ENCODE measurements around the gene LHX2.

Gene LHX2

DNA sequence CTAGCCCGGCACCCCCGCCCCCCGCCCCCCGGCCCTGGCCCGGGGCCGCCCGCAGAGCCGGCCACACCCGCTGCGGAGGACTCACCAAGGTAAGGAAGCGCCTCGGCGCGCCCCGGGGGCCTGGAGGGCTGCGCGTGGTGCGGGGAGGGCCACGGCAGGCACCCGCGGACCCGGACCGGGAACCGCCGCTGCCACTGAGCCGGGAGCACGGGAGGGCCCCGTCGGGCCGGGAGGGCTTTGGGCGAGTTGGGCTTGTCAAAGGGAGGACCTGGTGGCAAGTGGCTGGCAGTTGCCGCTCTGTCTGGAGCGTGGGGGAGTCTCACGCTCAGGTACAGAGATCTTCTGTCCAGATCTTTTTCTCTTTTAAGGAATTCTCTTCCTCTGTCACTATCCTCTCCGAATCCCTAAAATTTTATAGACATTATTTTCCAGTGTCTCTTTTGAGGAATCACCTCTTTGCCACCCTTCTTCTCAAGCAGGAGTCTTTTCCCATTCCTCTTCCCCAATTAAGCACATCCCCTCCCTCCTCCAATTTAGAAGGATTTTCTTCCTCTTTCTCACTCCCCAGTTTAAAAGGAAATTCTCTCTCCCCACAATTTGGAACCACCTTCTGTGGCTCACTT lies 11.3 kb upstream of the LHX2 start:
- FAIRE-seq: no peak

DNA sequence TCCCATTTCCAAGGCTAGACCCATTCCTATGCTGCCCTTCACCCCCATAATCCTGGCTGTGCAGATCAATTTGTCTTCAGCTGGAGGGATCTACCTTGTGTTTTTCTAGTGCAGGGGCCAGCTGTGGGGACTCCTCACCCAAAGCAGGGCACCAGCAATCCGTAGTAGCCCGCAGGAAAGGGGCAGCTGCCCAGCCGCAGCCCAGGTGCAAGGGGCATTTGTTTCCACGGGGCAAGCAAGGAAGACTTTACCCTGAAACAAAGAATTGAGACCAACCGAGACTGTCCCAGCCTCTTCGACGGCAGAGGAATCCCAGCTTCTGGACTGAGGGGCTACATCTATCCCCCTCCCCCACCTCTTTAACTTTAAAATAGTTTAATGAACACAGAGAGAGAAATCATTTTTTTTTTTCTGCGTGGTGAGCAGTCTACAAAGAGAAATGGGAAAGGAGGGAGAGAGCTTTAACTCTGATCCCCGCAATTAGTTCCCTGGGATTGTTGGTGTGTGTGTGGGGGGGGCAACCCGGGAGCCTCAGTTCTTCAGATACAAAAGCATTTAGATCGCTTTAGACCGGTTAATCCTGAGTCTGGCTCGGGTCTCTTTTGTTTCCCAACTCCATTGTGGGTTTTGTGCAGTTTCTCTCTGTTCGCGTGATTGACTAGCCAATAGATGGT lies 10.6 kb upstream of the LHX2 start:
- FAIRE-seq: no peak

DNA sequence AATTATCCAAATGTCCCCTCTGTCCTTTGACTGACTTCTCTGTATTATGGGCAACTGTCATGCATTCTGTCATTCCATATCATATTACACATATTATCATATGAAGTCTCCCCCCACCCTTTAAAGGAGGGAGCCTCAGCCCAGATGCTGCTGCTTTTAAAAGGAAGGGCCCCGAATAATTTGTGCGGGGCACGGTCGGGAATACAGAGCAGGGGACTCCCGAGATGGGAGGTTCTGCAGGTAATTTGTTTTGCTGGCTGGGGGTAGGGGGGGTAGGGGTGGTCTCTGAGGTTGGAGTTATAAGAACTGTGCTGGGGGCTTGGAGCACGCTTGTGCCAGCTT lies 10.1 kb upstream of the LHX2 start:
- FAIRE-seq: no peak

DNA sequence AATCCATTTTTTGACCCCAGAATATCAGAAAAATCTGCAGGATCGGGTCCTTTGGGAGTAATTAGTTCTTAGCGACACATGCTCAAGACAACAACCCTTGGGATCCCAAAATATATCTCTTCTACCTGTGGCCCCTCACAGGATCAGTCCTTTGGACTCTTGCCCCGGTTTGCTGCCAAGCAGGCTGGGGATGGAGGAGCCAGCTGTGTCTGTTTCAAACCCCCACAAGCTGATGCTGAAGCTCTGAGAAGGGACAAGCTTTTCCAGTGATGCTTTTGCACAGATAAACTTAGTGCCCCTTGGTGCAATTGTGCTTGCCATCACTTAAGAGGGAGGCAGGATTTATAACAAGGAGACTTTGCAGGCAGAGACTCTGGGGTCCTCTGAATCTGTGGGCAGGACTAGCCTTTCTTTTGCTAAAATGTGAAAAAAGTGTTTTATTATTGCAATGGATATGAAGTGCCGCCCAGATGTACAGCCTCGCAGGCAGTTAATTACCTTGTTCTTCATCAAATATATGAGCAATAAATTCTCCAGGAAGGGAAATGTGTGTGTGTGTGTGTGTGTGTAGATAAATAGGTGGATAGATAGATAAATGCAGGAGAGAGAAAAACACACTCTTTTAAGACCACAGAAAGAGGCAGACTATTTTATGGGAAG lies 9.6 kb upstream of the LHX2 start:
- FAIRE-seq: no peak

DNA sequence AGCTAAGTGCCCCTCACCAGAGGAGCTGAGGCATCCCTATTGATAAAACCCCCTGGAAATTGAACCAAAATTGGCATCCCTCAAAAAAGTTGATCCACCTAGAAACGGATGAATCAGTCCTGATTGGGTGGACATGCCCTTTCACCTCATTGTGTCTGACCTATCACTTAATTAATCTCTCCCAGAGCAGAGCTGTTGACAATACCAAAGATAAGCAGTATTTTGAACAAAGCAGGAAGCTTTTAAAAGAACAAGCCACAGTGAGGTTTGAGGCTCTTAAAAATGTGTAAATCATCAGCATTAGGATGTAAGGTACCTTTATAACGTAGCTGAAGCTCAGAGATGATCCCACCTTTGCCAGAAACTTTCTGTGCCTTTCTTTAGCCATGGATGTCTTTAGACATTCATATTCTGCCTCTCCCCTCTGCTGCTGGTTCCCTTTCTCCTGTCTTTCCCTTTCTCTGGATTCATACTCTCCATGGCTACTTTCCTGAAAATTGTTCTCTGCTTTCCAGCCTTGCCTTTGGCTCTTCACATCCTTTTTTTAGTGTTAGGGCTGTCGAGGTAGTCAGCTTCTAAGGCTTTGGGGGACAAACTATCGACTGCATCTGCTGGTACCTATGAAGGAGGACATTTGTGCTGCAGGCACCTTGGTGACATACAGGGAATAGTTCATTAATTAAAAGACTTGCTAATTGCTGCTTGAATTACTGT lies 7.8 kb upstream of the LHX2 start:
- FAIRE-seq: no peak

DNA sequence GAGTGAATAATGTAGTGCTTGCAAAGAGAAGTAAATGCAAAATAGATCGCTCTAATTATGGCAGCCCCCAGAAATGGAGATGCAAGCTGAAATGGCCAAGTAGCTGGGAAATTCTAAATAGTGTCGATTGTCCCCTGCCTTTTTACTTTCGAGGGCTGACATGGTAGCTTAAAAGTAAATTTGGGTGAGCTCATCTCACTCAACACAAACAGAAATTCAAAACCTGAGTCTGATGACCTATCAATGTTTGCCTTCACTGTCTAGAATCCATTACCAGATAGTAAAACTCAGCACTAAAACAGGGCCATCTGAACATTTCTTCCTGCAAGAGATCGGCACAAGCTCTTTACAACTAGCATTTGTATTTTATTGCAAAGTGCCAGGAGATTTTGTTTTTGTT lies 7.0 kb upstream of the LHX2 start:
- FAIRE-seq: no peak

DNA sequence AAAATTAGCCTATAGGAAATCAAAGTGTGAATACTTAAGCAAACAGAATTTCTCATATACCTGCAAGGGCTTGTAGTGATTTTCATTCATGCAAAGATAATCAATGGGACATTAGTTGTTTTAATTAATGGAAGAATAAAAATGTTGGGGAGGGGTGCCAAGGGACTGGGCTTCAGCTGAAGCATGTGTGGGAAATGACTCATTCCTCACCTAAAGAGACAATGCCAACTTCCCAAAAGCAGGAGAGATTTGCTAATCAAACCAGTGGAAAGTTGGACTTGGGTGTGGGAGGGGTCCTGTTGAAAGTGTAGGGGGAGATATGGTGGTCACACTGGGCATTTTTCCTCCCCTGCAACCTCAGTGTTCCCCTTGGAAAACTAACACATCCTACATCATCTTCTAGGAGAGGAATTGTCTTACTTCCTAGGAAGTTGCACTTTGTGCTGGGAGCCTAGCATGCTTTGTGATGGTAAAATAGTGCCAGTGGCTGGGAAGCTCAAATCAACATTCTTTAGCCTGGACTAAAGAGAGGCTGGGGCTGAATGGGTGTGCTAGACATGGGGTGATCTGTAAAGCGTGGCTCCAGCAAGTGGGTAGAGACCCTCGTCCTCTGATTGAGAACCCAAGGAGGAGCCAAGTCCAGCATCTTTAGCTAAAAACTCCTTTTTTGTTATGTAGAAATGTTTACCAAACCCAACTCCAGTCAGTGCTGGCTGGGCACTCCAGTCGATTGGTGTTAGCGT lies 6.4 kb upstream of the LHX2 start:
- FAIRE-seq: no peak

DNA sequence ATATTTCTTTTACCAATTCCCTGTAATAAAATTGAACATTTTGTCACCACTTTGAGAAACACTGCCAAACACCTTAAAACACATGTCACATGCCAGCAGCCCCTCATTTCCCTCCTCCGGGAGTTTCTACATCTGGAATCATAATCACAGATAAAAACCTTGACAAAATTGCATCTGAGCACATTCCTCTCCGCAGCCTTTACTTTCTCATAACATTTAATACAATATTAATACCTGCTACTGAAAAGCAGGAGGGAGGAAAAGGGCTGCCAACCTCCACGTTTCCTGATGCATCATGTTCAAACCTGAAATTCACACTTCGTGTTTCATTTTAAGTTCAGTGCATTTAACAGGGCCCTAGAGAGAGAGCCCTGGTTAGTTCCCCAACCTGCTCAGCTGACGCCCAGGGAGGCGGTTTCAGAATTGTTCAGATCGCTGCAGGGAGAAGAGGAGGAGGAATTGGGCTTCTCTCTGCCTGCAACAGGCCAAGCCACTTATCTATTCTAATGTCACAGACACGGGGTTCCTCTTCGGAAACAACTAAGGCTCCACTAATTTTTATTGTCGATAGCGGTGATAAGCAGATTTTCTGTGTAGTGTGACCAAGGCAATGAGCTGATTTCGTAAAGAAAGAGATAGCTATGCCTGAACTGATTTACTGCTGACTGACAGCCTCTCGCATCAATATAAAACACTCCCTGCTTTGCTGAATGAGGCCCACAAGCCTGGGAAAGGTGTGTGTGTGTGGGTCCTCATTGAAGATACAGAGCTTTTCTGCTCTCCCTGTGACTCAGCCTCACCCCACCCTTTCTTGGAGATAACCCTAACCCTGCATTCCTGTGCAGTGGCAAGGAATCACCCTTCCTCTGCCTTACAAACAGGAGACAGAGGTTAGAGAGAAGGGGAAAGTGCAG lies 4.9 kb upstream of the LHX2 start:
- no peak for FAIRE-seq

DNA sequence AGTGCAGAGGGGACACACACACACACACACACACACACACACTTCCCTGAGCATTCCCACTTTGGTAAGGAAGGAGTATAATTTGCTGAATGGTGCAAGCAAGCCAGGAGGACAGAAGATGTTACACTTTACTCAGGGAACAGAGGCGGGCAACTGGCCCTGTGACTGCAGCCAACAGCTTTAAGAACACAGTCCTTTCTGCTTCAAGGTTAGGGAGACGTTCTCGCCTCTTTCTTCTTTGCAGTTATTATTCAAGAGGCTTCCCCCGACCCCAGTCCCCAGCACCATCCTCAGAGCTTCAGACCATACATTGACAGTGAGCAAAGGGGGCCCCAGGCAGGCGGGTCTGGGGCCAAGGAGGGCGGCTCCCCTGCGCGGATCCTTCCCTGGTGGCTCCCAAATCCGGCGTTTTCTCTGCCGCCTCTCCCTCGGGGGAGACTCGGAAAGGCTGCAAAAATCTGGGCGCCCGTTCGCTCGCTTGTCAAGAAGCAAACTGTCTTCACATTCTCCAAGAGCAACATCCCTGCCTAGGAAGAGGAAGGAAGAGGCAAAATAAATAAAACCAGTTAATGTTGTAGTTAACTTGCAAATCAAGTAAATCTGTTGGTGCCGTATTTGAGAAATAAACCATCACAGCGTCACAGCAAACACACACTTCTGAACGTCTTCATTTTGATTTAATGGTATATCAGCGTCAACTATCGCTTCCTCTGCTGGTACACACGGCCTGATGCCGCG lies 3.8 kb upstream of the LHX2 start:
- FAIRE-seq: no peak

DNA sequence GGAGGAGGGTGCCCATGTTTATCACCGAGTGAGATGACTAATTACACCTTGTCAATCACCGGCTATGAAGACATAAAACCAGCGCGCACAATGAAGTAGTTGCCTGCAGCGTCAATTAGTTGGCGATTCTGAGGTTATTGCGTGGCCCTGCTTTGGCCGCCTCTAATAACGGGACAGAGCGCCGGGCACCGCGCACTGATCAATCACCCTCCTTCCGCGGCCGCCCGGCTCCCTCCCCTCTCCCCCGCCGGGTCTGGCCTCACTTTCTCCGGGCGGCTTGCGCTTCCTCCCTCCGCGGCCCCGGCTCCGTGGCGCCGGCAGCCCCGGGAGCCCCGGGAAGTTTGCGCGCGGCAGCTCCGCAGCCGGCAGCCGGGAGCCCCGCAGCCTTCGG lies 3.3 kb upstream of the LHX2 start:
- no peak for FAIRE-seq

DNA sequence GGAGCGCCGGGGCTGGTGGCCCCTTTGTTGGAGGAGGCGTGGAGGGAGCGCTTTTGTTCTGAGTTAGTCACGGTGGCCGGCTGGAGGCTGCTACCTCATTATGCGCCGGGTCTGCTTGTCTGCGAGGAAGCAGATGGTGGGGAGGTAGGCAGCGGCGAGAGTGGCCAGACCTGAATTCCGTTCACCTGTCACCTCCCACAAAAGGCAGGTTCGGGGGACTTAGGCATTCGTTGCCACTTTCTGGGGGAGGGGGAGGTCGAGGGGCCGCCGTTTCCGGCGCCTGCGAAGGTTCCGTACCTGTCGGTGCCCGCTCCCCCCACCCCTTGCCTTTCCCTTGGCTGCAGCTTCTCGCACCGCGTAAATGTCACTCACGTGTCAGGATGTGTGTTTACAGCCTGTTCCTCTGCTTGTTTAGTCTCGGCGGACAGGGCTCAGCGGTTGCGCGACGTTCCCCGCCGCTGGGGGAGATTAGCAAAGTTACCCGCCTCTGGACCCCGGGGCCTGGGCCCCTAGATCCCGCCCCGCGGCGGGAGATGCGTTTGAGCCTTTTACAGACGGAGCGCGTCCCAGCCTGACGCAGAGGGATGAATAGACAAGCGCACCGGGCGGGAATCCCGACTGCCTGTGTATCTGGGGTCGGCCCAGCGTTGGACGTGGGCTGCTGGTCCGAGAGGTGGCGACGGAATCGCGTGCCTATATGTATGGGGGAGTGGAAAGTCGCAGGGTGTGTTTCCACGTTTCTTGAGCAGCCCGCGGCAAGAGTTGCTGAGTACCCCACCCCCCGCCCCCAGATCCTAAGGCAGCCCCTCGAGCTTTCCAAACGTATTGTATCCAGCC lies 2.7 kb upstream of the LHX2 start:
- FAIRE-seq: no peak

DNA sequence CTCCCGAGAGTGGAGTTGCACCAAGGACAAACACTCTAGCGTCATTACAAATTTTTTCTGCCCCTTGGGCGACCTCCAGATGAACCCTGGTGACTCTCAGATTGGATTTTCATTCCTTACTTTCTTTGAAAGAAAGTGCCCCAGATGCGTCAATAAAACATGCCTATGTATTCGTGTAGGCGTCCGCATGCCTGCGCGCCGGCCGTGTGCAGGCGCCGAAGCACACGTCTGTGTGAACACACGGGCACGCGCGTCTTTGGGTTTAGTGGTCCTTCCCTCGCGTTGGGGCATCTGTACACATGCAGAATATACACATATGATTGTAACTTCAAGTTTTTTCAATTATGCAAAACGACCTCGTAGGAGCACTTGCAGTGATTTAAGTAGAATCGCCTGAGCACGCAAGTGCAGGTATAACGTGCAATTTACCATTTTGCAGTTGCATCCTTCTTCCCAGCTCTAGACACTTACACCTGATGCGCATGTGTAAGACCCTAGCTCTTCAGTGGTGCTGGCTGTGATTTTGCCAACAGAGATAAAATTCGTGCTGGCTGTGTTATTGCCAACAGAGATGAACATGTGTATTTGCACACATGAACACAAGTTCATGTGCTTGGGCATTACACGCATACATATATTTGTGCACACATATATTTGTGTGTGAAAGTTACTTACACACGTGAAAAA lies 1.9 kb upstream of the LHX2 start:
- FAIRE-seq: no peak

DNA sequence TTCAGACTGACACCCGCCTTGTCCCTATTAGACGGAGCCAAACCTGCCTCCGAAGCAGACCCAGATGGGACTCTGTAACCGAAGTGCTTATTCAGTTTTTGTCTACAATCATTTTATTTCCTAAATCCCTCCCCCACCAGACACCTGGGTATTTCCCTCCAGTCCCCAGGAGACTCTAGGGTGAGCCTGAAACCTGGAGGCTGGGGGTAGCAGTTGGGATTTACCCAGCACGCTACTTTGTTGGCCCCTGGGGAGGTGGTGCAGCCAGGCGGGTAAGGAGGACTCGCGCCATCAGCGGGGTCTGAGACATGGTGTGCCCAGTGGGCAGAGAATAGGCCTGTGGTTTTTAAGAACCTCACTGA lies 1.3 kb upstream of the LHX2 start:
- FAIRE-seq: no peak

DNA sequence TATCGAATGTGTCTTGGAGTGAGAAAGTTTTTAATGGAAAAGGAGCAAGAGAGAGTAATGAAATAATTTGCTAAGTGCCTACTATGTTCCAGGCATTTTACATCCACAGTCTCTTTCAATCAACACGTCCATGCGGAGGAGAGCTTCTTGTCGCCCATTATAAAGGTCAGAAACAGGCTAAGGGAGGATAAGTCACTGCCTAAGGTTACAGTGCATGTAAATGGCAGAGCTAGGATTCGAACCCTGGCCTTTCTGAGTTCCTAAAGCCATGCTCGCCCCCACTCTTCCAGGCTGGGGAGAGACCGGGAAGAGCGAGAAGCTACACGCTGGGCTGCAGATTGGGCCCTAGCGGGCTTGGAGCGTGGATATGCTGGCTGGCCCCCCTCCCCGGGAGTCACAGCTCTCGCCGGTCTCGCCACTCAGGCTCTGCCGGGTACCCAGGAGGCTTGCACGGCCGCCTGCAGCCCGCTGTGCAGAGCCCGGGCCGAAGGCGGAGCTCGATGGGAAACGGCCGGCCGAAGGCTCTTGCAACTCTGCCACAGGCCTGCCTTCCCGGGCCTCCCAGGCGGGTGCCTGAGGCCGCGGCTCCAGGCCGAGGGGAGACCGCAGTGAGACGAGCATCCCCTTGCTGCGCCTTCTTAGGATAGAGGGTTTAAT lies 775 bp upstream of the LHX2 start:
- FAIRE-seq: no peak

DNA sequence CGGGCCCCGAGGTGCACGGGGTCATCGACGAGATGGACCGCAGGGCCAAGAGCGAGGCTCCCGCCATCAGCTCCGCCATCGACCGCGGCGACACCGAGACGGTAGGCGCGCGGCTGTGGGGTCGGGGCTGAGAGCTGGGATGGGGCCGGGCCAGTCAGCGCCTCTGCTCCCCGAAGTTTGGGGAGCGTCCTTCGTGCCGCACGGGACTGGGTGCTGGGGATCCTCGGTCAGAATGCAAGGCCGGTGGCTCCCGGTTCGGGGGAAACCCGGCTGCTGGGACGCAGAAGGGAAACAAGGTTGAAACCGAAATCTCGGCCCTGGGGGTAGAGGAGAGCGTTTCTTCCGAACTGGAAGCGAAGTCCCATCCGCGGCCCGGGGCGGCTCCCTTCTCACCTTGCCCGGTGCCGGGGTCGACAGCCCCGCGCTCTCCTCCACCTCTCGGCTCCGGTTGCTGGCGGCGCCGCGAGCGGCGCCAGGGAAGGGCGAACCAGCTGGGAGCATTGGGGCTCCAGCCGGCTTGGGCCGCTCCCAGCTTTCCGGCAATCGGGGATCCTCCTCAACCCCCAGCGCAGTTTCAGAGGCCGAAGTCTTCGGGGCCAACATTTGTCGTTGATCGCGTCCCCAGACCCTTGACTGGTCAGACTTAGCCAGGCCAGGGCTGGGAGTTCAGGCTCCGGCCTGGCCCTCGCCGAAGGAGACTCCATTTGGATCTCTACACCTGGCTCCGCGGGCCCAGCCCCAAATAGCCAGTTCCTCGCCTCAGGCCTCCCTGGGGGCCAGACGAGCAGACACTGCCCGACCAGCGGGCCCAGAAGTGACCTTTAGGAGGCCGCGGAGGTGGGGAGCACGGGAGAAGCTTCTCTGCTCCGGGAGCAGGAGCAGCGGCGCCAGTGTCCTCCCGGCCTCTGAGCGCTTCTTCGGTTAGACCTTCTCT lies 1.1 kb downstream of the LHX2 start:
- no peak for FAIRE-seq

DNA sequence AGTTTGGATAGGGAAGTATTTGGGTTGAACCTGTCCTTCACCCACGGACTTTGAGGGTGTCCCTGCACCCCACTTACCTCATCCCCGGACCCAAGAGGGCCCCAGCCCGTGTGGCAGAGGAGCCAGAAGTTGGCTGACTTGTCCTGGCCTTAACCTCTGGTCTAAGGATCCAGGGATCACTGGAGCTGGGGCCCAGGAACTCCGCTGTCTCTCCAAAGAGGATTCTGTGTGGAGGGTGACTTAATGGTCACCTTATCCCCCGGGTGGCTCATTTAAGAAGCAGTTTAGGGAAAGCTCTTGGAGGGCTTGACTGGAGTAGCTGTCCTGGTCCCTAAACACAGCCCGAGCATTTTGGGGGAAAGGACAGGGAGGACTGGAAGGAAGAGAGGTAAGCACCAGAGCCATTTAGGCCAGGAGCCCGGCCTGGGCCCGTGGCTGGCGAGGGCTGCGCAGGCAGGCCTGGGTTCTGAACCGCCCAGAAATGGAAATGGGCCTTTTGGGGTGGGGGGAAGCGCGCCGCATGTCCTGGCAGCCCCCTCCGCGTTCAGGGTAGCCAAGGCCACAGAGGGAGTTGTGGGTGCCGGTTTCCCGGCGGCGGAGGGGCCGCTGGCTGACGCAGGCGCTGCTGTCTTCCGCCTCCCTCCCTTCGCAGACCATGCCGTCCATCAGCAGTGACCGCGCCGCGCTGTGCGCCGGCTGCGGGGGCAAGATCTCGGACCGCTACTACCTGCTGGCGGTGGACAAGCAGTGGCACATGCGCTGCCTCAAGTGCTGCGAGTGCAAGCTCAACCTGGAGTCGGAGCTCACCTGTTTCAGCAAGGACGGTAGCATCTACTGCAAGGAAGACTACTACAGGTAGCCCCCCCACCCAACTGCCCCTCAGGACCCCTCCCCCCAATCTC lies 2.0 kb downstream of the LHX2 start:
- FAIRE-seq: no peak
